SKM-1 (cell line): ENCODE measurements around the gene GRID2.
"Not testable (repeated sequence)": the region's sequence is repeated elsewhere in the genome, so short reads cannot be mapped to it uniquely, and the experiment has no call there.

Experiments used
- DNase-seq: peaks from one replicate; lab custom pipeline; 2025; ENCODE audit not compliant: unreplicated experiment; lab: John Stamatoyannopoulos, UW

The GRID2 gene

GRCh38 chr4:93646233-93646930 is 1342.6 kb downstream of the GRID2 start:
- DNase-seq = no peak

- no peak for DNase-seq
These were observed 1344.5 kb downstream of the GRID2 start for GRCh38 chr4:93648258-93648657.

- no peak for DNase-seq
These were observed 1346.1 kb downstream of the GRID2 start for GRCh38 chr4:93649828-93650227.

- DNase-seq = no peak
These were observed 1350.4 kb downstream of the GRID2 start for GRCh38 chr4:93654211-93654610.

GRCh38 chr4:93657527-93657926 is 1353.8 kb downstream of the GRID2 start:
- DNase-seq = no peak

- DNase-seq = no peak
These were observed 1354.7 kb downstream of the GRID2 start for GRCh38 chr4:93658443-93658842.

- no peak for DNase-seq
These were observed 1355.9 kb downstream of the GRID2 start for GRCh38 chr4:93659629-93660028.

GRCh38 chr4:93660036-93660435 is 1356.3 kb downstream of the GRID2 start:
- DNase-seq = no peak

GRCh38 chr4:93670434-93670833 is 1366.7 kb downstream of the GRID2 start:
- no peak for DNase-seq

- DNase-seq = no peak
These were observed 1367.3 kb downstream of the GRID2 start for GRCh38 chr4:93671093-93671492.

- not testable (repeated sequence) for DNase-seq
These were observed 1373.2 kb downstream of the GRID2 start for GRCh38 chr4:93676937-93677336.

GRCh38 chr4:93684571-93684970 is 1380.8 kb downstream of the GRID2 start:
- no peak for DNase-seq

- DNase-seq = no peak
These were observed 1383.5 kb downstream of the GRID2 start for GRCh38 chr4:93687304-93687703.

GRCh38 chr4:93688978-93689377 is 1385.2 kb downstream of the GRID2 start:
- no peak for DNase-seq

- no peak for DNase-seq
These were observed 1389.4 kb downstream of the GRID2 start for GRCh38 chr4:93693141-93693540.

GRCh38 chr4:93698686-93699085 is 1394.9 kb downstream of the GRID2 start:
- no peak for DNase-seq

- DNase-seq = no peak
These were observed 1396.8 kb downstream of the GRID2 start for GRCh38 chr4:93700571-93700970.

GRCh38 chr4:93710101-93710846 is 1406.5 kb downstream of the GRID2 start:
- DNase-seq = no peak

GRCh38 chr4:93710847-93711430 is 1407.2 kb downstream of the GRID2 start:
- no peak for DNase-seq

GRCh38 chr4:93718233-93718632 is 1414.5 kb downstream of the GRID2 start:
- DNase-seq = no peak

GRCh38 chr4:93719552-93719951 is 1415.8 kb downstream of the GRID2 start:
- no peak for DNase-seq

- DNase-seq = no peak
These were observed 1418.7 kb downstream of the GRID2 start for GRCh38 chr4:93722446-93722845.
